ENCODE results near the gene LAMA2.

- no peak for TF ChIP-seq BHLHE40 (IDR thresholded peaks at IDR 0.05; ENCODE audit: borderline replicate concordance)
- no peak for TF ChIP-seq NFRKB (IDR thresholded peaks at IDR 0.05)
These were observed 370.3 kb downstream of the LAMA2 start for GRCh38 chr6:129253242-129253641.
